GM21360 (cell line): Measurements from ENCODE around the gene D2HGDH.
"Not testable (repeated sequence)": the region's sequence is repeated elsewhere in the genome, so short reads cannot be mapped to it uniquely, and the experiment has no call there.

ENCODE experiments used
- ATAC-seq: cut with Tn5 transposase; IDR thresholded peaks from one replicate; pipeline ENCODE4 v1.9.1; 2021; ENCODE audit warnings: mild to moderate bottlenecking, moderate library complexity; ENCODE audit not compliant: unreplicated experiment

Gene D2HGDH

DNA sequence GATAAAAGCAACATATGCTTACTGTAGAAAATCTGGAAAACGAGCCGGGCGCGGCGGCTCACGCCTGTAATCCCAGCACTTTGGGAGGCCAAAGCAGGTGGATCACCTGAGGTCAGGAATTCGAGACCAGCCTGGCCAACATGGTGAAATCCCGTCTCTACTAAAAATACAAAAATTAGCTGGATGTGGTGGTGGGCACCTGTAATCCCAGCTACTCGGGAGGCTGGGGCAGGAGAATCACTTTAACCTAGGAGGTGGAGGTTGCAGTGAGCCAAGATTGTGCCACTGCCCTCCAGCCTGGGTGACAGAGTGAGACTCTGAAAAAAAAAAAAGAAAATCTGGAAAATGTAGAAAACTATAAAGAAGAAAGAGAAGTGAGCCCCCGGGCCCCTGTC, 83.4 kb downstream of the D2HGDH start:
- not testable (repeated sequence) for ATAC-seq
